ENCODE results near the gene C1QA.

C1QA gene

GRCh38 chr1:22636353-22636752 lies at the start of gene C1QA:
C1QA (plus strand) TSS chr1:22636628; CDS start chr1:22637617, 989 bp downstream.
- no peak for DNase-seq

GRCh38 chr1:22587247-22587646 lies 49.2 kb upstream of the C1QA start:
- no peak for DNase-seq

GRCh38 chr1:22588899-22589422 lies 47.5 kb upstream of the C1QA start:
- DNase-seq, result no peak

DNA sequence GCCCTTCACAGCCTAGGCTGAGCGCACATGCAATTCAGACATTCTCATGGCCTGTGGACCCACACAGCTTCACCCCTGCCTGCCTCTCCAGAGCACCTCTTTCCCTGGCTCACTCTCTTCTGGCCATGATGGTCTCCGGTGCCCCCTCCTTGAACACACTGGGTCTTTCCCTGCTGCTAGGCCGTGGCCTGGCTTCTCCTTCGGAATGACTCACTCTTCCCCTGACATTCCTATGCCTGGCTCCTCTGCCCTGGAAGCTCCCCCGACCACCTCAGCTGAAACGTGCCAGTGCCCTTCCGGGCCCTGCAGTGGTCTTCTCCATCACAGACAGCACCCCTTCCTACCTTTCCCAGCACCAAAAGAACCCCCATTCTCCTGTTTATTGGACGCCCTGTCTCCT lies 44.9 kb upstream of the C1QA start:
- no peak for DNase-seq

GRCh38 chr1:22592051-22592450 lies 44.4 kb upstream of the C1QA start:
- no peak for DNase-seq

- DNase-seq, result no peak
Observed at GRCh38 chr1:22592919-22593790, 43.3 kb upstream of the C1QA start.

- DNase-seq, result no peak
Observed at GRCh38 chr1:22594396-22594795, 42.0 kb upstream of the C1QA start.

- no peak for DNase-seq
Observed at GRCh38 chr1:22595108-22595507, 41.3 kb upstream of the C1QA start.

DNA sequence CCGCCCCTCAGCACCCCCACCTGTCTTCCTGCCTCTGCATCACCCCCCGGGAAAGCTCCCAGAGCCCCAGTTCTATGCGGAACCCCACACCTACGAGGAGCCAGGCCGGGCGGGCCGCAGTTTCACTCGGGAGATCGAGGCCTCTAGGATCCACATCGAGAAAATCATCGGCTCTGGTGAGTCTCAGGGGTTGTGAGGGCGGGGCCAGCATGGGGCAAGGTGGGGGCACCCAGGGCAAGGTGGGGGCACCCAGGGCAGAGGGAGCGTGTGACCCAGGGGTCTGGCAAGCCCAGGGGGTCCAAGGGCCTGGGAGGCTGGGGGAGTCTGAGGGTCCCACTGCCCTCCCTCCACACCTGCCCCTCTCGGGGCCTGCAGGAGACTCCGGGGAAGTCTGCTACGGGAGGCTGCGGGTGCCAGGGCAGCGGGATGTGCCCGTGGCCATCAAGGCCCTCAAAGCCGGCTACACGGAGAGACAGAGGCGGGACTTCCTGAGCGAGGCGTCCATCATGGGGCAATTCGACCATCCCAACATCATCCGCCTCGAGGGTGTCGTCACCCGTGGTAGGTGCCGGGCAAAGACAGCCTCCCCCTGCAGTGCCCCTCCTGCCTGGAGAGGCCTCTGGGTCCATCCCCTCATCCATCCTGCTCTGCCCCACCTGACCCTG lies 39.0 kb upstream of the C1QA start:
- no peak for DNase-seq

- DNase-seq, result no peak
Observed at GRCh38 chr1:22597996-22598395, 38.4 kb upstream of the C1QA start.

GRCh38 chr1:22598736-22599135 lies 37.7 kb upstream of the C1QA start:
- no peak for DNase-seq

DNA sequence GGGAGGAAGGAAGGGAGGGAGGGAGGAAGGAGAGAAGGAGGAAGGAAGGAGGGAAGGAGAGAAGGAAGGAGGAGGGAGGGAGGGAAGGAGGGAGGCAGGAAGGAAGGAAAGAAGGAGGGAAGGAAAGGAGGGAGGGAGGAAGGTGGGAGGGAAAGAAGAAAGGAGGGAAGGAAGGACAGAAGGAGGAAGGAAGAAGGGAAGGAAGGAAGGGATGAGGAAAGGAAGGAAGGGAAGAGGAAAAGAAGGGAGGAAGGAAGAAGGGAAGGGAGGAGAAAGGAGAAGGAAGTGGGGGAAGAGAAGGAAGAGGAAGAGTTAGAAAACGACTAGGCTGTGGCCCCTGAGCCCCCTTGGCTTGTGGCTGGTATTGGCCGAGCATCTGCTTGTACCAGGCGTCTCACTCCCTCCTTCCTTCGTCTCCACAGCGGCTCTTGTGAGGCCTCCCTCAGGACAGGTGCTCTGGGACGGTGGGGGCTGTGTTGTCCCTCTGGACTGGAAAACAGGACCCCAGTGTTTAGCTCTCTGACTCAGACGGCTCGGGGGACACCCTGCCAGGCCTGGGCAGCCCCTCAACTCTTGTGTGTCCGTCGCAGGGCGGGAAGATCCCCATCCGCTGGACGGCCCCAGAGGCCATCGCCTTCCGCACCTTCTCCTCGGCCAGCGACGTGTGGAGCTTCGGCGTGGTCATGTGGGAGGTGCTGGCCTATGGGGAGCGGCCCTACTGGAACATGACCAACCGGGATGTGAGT lies 36.2 kb upstream of the C1QA start:
- no peak for DNase-seq

DNA sequence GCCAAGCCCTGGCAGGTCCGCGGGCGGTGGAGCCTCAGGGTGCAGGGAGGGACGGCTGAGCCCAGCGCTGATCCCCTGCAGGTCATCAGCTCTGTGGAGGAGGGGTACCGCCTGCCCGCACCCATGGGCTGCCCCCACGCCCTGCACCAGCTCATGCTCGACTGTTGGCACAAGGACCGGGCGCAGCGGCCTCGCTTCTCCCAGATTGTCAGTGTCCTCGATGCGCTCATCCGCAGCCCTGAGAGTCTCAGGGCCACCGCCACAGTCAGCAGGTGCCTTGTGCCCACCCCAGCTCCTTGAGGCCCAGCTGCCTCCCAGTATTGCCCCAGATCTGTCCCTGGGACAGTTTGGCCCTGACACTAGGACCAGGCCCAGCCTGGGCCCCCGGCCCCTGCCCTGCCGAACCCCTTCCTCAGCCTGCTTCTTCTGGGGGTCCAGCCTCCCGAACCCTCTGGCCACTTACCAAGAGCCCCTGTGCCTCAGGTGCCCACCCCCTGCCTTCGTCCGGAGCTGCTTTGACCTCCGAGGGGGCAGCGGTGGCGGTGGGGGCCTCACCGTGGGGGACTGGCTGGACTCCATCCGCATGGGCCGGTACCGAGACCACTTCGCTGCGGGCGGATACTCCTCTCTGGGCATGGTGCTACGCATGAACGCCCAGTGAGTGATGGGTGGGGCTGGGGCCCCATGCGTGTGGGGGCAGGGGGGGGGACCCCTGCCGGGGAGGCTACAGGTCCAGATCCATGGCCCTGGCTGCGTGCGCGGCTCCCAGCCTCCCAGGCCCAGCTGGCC lies 35.4 kb upstream of the C1QA start:
- no peak for DNase-seq

- DNase-seq, result no peak
Observed at GRCh38 chr1:22601610-22602009, 34.8 kb upstream of the C1QA start.

GRCh38 chr1:22602060-22602740 lies 34.2 kb upstream of the C1QA start:
- no peak for DNase-seq

GRCh38 chr1:22606161-22606560 lies 30.3 kb upstream of the C1QA start:
- DNase-seq, result no peak

DNA sequence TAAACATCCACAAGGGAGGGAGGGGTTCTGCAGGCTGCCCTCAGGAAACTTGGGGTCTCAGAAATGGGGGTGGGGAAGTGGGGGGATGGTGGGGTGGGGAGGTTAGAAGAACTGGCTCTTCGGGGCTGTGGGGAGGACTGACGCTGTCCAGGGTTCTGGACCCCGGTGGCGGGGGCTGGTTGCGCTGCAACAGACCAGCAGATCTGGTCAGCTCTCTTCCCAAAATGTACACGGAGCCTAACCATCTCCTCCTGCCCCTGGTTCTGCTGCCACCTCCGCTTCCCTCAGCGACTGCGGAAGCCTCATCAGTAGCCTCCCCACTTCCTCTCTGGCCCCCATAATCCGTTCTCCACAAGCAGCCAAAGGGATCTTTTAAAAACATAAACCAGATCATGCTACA lies 29.3 kb upstream of the C1QA start:
- DNase-seq, result no peak

DNA sequence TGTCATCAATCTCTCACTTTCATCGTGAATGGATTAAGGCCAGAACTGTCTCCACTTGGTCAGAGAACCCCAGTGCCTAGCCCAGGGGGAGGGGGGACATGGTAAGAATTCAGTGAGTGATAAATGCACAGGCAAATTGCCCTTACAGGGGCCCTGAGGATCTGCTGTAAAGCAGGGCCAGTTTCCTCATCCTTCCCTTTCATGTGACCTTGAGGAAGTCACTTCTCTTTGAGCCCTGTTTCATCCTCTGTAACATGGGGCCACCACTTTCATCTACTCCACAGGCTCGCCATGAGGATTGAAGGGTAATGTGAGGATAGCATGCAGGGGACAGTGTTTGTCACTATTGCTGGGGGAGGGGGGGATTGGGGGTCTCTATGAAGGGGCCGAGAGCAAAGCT lies 28.1 kb upstream of the C1QA start:
- no peak for DNase-seq

- no peak for DNase-seq
Observed at GRCh38 chr1:22609291-22609690, 27.1 kb upstream of the C1QA start.

DNA sequence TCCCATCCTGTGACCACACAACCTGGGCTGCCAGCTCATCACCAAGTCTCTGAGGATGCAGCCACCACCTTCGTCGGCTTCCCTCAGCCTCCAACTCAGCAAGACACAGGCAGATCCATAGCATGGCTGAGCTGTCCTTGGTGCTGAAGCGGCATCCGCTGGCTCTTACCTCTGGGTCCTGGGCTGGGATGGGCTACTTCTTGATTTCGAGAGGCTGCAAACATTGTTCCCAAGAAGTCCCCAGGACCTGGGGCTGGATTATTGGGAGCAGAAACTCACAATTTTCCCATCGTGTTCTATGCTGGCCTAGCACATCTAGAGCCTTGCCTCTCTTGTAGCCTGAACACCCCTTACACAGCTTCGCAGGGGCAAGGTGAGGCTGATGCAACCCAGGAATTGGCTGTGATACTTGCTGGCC lies 24.9 kb upstream of the C1QA start:
- peak; percentile 18 for DNase-seq

DNA sequence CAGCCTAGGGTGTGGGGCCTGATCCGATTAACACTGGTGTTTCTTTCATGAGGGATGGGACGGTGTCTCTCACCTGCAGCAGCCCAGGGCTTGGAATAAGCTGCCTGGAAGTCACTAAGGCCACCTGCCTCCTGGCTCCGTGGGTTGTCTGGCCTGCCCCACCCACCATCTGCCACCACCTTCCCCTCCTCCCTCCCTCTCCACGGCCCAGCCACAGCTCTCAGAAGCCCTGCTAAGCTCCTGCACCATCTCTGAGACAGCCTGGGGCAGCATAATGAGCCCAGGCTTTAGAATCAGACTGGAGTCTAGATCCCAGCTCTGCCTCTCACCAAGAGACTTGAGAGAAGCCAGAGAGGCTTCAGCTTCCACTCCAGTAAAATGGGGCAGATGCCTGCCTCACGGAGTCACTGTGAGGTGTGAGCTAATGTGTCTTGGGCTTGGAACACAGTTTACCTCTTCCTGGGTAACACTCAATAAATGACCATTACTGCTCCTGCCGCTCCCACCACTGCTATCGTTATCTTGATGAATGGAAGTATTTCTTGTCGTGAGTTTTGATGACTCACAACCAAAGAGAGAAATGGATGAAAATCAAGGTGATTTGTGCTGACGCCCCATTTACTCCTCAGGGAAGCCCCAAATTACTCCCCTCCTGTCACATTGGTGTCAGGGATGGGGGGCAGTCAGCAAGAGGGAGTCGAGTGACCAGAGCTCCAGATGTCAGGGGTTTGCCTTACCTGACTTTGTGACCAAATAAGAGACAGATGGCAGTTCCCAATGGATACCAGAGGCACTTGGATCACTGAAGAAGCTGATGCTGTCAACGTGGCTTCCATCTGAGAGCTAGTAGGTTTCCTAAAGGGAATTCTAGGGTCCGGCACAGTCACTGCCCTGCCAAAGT lies 23.5 kb upstream of the C1QA start:
- DNase-seq, result no peak
